ENCODE results near the gene PPA2.

PPA2 gene

DNA sequence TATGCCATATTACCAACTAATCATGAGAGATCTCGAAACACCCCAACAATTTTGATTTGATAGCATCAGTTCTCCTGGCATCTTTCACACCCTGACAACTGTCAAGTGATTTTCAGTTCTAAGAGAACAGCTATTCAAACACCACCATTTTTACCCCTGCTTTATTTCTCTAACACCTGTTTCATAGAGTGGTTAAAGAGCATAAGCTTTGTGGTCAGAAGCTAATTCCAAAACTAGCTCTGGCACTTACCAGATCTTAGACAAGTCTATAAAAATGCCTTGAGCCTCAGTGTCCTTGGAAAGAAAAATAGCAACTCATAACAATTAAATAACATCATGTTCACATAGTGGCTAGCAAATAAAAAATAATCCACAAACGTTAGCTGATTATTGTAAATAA, 17.9 kb downstream of the PPA2 start:
- no peak overlapping the region for H3K9ac ChIP-seq (ENCODE audit: low read length)
- no peaks in the 10 kb centered on the region for H3K27me3 ChIP-seq (ENCODE audit: control insufficient read depth, insufficient read depth, low read length)
- H3K4me3 ChIP-seq (ENCODE audit: low read length): no peak overlapping the region
- no peaks in the 10 kb centered on the region for H3K36me3 ChIP-seq (ENCODE audit: control insufficient read depth, insufficient read depth, low read length)
- no peaks in the 10 kb centered on the region for H3K9me3 ChIP-seq (ENCODE audit: control insufficient read depth, low read length)
- peaks cover 1% of the 10 kb centered on the region for H3K4me1 ChIP-seq (ENCODE audit: control insufficient read depth, insufficient read depth, low read length)

DNA sequence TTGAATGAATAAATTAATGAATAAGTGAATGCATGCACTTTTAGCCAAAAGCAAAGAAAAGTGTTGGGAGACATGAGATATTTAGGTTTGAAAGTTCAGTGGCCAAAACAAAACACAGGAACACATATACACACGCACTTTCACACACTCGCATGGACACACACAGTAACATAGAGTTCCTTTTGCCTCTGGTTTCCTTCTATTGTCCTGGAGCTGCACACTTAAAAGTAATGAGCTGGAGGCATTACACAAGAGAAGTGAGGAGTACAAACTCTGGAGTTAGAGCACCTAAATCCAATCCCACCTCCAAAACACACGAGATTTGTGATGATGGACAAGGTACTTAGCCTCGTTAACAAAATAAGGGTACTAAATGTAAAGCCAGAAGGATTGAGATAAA, 18.7 kb downstream of the PPA2 start:
- H3K4me1 ChIP-seq (ENCODE audit: control insufficient read depth, insufficient read depth, low read length): no peaks in the 10 kb centered on the region
- no peak overlapping the region for H3K9ac ChIP-seq (ENCODE audit: low read length)
- H3K9me3 ChIP-seq (ENCODE audit: control insufficient read depth, low read length): no peaks in the 10 kb centered on the region
- H3K36me3 ChIP-seq (ENCODE audit: control insufficient read depth, insufficient read depth, low read length): no peaks in the 10 kb centered on the region
- H3K4me3 ChIP-seq (ENCODE audit: low read length): no peak overlapping the region
- H3K27me3 ChIP-seq (ENCODE audit: control insufficient read depth, insufficient read depth, low read length): no peaks in the 10 kb centered on the region

GRCh38 chr4:105453550-105454205, 20.2 kb downstream of the PPA2 start:
- H3K36me3 ChIP-seq (ENCODE audit: control insufficient read depth, insufficient read depth, low read length): no peaks in the 10 kb centered on the region
- H3K9me3 ChIP-seq (ENCODE audit: control insufficient read depth, low read length): no peaks in the 10 kb centered on the region
- no peak overlapping the region for H3K9ac ChIP-seq (ENCODE audit: low read length)
- H3K4me3 ChIP-seq (ENCODE audit: low read length): no peak overlapping the region
- H3K4me1 ChIP-seq (ENCODE audit: control insufficient read depth, insufficient read depth, low read length): no peaks in the 10 kb centered on the region
- H3K27me3 ChIP-seq (ENCODE audit: control insufficient read depth, insufficient read depth, low read length): no peaks in the 10 kb centered on the region

DNA sequence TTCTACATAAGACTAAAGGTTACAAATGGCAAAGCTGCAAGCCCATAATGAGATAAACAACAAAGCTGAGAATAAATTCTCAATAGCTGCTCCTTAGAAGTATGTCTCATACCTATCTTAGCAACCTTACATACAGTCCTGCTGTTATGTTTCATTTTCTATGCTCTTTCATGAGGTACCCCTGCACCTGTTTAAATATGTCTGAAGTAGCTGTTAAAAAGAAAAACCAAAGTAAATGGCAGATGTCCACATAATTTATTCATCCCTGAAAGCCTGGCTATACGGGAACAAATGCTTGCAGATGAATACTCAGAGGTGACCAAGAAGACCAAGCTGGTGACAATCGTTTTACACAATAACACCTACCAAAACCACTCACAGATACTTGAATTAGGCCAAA, 22.5 kb downstream of the PPA2 start:
- Histone ChIP-seq H3K27me3 (ENCODE audit: control insufficient read depth, insufficient read depth, low read length) (no peaks in the 10 kb centered on the region), H3K9me3 (ENCODE audit: control insufficient read depth, low read length) (no peaks in the 10 kb centered on the region), H3K4me3 (ENCODE audit: low read length) (no peak overlapping the region), H3K9ac (ENCODE audit: low read length) (no peak overlapping the region), H3K36me3 (ENCODE audit: control insufficient read depth, insufficient read depth, low read length) (no peaks in the 10 kb centered on the region), H3K4me1 (ENCODE audit: control insufficient read depth, insufficient read depth, low read length) (no peaks in the 10 kb centered on the region)

DNA sequence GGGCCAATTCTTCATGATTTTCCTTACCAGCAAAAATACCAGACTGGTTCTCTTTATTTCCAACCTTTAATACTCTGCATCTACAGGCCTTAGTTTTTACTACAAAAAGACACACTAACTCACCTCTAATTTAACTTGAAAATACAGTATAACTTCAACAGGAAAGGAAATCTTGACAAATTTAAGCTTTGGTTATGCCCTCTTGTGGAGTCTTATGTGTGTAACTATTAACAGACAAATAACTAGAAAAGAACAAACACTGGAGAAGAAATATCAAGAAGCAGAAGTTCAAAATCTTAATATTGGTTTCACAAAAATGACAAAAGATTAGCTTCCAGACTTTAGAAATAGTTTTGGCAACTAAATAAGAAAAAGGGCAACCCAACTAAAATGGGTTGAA, 33.0 kb downstream of the PPA2 start:
- H3K27me3 ChIP-seq (ENCODE audit: control insufficient read depth, insufficient read depth, low read length): no peaks in the 10 kb centered on the region
- H3K9me3 ChIP-seq (ENCODE audit: control insufficient read depth, low read length): no peaks in the 10 kb centered on the region
- no peaks in the 10 kb centered on the region for H3K4me1 ChIP-seq (ENCODE audit: control insufficient read depth, insufficient read depth, low read length)
- H3K4me3 ChIP-seq (ENCODE audit: low read length): no peak overlapping the region
- no peaks in the 10 kb centered on the region for H3K36me3 ChIP-seq (ENCODE audit: control insufficient read depth, insufficient read depth, low read length)
- no peak overlapping the region for H3K9ac ChIP-seq (ENCODE audit: low read length)

DNA sequence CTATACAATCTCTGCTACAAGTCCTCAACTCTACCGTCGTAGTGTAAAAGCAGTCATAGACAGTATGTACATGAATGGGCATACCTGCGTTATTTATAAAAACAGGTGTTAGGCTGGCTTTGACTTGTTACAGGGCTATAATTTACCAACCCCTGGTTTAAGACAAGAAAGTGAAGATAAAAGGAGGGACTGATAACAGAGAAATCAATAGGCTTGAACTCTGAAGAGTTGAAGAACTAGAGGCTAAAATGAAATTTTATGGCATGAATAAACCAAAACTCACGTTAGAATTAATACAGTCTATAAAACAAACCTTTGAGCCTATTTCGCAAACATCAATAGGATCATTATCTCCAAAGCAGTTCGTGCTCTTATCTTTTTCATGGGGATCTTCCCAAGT, 36.2 kb downstream of the PPA2 start:
- Histone ChIP-seq H3K27me3 (ENCODE audit: control insufficient read depth, insufficient read depth, low read length) (no peaks in the 10 kb centered on the region), H3K4me3 (ENCODE audit: low read length) (no peak overlapping the region), H3K9ac (ENCODE audit: low read length) (no peak overlapping the region), H3K36me3 (ENCODE audit: control insufficient read depth, insufficient read depth, low read length) (no peaks in the 10 kb centered on the region), H3K9me3 (ENCODE audit: control insufficient read depth, low read length) (no peaks in the 10 kb centered on the region), H3K4me1 (ENCODE audit: control insufficient read depth, insufficient read depth, low read length) (no peaks in the 10 kb centered on the region)

GRCh38 chr4:105436414-105436813, 37.4 kb downstream of the PPA2 start:
- no peak overlapping the region for H3K9ac ChIP-seq (ENCODE audit: low read length)
- H3K4me1 ChIP-seq (ENCODE audit: control insufficient read depth, insufficient read depth, low read length): no peaks in the 10 kb centered on the region
- H3K4me3 ChIP-seq (ENCODE audit: low read length): no peak overlapping the region
- no peaks in the 10 kb centered on the region for H3K36me3 ChIP-seq (ENCODE audit: control insufficient read depth, insufficient read depth, low read length)
- no peaks in the 10 kb centered on the region for H3K27me3 ChIP-seq (ENCODE audit: control insufficient read depth, insufficient read depth, low read length)
- H3K9me3 ChIP-seq (ENCODE audit: control insufficient read depth, low read length): no peaks in the 10 kb centered on the region

- Histone ChIP-seq H3K4me3 (ENCODE audit: low read length) (no peak overlapping the region), H3K9ac (ENCODE audit: low read length) (no peak overlapping the region), H3K27me3 (ENCODE audit: control insufficient read depth, insufficient read depth, low read length) (no peaks in the 10 kb centered on the region), H3K4me1 (ENCODE audit: control insufficient read depth, insufficient read depth, low read length) (no peaks in the 10 kb centered on the region), H3K9me3 (ENCODE audit: control insufficient read depth, low read length) (no peaks in the 10 kb centered on the region), H3K36me3 (ENCODE audit: control insufficient read depth, insufficient read depth, low read length) (no peaks in the 10 kb centered on the region)
Measured at GRCh38 chr4:105434940-105435339, 38.9 kb downstream of the PPA2 start.

- H3K4me3 ChIP-seq (ENCODE audit: low read length): no peak overlapping the region
- H3K36me3 ChIP-seq (ENCODE audit: control insufficient read depth, insufficient read depth, low read length): no peaks in the 10 kb centered on the region
- no peaks in the 10 kb centered on the region for H3K9me3 ChIP-seq (ENCODE audit: control insufficient read depth, low read length)
- no peaks in the 10 kb centered on the region for H3K27me3 ChIP-seq (ENCODE audit: control insufficient read depth, insufficient read depth, low read length)
- H3K4me1 ChIP-seq (ENCODE audit: control insufficient read depth, insufficient read depth, low read length): no peaks in the 10 kb centered on the region
- no peak overlapping the region for H3K9ac ChIP-seq (ENCODE audit: low read length)
Measured at GRCh38 chr4:105433421-105433820, 40.4 kb downstream of the PPA2 start.

- H3K9me3 ChIP-seq (ENCODE audit: control insufficient read depth, low read length): no peaks in the 10 kb centered on the region
- H3K36me3 ChIP-seq (ENCODE audit: control insufficient read depth, insufficient read depth, low read length): no peaks in the 10 kb centered on the region
- no peak overlapping the region for H3K4me3 ChIP-seq (ENCODE audit: low read length)
- H3K9ac ChIP-seq (ENCODE audit: low read length): no peak overlapping the region
- no peaks in the 10 kb centered on the region for H3K27me3 ChIP-seq (ENCODE audit: control insufficient read depth, insufficient read depth, low read length)
- H3K4me1 ChIP-seq (ENCODE audit: control insufficient read depth, insufficient read depth, low read length): no peaks in the 10 kb centered on the region
Measured at GRCh38 chr4:105432438-105432837, 41.4 kb downstream of the PPA2 start.

DNA sequence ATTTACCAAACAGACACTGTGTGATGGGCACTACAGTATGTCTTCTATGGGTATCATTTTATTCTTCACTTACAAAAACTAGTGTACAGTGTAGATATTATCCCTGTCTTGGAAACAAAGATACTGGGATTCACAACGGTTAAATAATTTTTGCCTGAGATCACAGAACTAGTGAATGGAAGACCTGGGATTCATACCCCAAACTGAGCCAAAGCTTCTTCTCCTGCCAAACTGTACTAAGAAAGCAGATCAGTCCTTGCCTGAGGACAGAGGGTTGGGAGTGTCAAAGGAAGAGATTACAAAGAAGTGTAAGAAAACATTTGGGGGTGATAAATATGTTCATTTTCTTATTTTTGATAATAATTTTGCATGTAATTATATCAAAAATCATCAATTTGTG, 43.1 kb downstream of the PPA2 start:
- Histone ChIP-seq H3K4me3 (ENCODE audit: low read length) (no peak overlapping the region), H3K36me3 (ENCODE audit: control insufficient read depth, insufficient read depth, low read length) (no peaks in the 10 kb centered on the region), H3K4me1 (ENCODE audit: control insufficient read depth, insufficient read depth, low read length) (no peaks in the 10 kb centered on the region), H3K9me3 (ENCODE audit: control insufficient read depth, low read length) (no peaks in the 10 kb centered on the region), H3K27me3 (ENCODE audit: control insufficient read depth, insufficient read depth, low read length) (no peaks in the 10 kb centered on the region), H3K9ac (ENCODE audit: low read length) (no peak overlapping the region)

GRCh38 chr4:105426187-105426897, 47.5 kb downstream of the PPA2 start:
- H3K4me1 ChIP-seq (ENCODE audit: control insufficient read depth, insufficient read depth, low read length): no peaks in the 10 kb centered on the region
- no peaks in the 10 kb centered on the region for H3K36me3 ChIP-seq (ENCODE audit: control insufficient read depth, insufficient read depth, low read length)
- no peak overlapping the region for H3K9ac ChIP-seq (ENCODE audit: low read length)
- H3K4me3 ChIP-seq (ENCODE audit: low read length): no peak overlapping the region
- no peaks in the 10 kb centered on the region for H3K27me3 ChIP-seq (ENCODE audit: control insufficient read depth, insufficient read depth, low read length)
- no peaks in the 10 kb centered on the region for H3K9me3 ChIP-seq (ENCODE audit: control insufficient read depth, low read length)
